Activated CD4-positive, alpha-beta T cell treated with anti-CD3 and anti-CD28 coated beads, Interleukin-2, amount 50 U/mL, for 24 hours (primary cell): ENCODE results near the gene RNU1-4.
"Not testable (repeated sequence)": the region's sequence is repeated elsewhere in the genome, so short reads cannot be mapped to it uniquely, and the experiment has no call there.

Experiments
- DNase-seq, 2 donors: peaks; one replicate each; pipeline ENCODE4 v3.0.0-alpha.2; 2020; ENCODE audit warnings: low read depth in 1 of 2, low spot score in 1 of 2

The RNU1-4 gene

GRCh38 chr1:16708704-16709103, 31.6 kb upstream of the RNU1-4 start:
- not testable (repeated sequence) for DNase-seq

GRCh38 chr1:16709659-16710087, 30.6 kb upstream of the RNU1-4 start:
- DNase-seq = not testable (repeated sequence)

GRCh38 chr1:16710618-16711017, 29.7 kb upstream of the RNU1-4 start:
- DNase-seq = not testable (repeated sequence)

- DNase-seq = not testable (repeated sequence)
Measured at GRCh38 chr1:16712131-16712530, 28.2 kb upstream of the RNU1-4 start.

GRCh38 chr1:16712582-16712981, 27.7 kb upstream of the RNU1-4 start:
- not testable (repeated sequence) for DNase-seq

GRCh38 chr1:16712984-16713383, 27.3 kb upstream of the RNU1-4 start:
- not testable (repeated sequence) for DNase-seq

- not testable (repeated sequence) for DNase-seq
Measured at GRCh38 chr1:16713480-16713879, 26.8 kb upstream of the RNU1-4 start.

- DNase-seq = no peak
Measured at GRCh38 chr1:16716691-16717335, 23.5 kb upstream of the RNU1-4 start.

GRCh38 chr1:16717336-16718098, 22.8 kb upstream of the RNU1-4 start:
- no peak for DNase-seq

GRCh38 chr1:16718099-16718907, 22.0 kb upstream of the RNU1-4 start:
- not testable (repeated sequence) for DNase-seq

- no peak for DNase-seq
Measured at GRCh38 chr1:16718908-16719533, 21.3 kb upstream of the RNU1-4 start.

- no peak for DNase-seq
Measured at GRCh38 chr1:16719571-16720350, 20.6 kb upstream of the RNU1-4 start.

- DNase-seq = no peak
Measured at GRCh38 chr1:16720351-16721223, 19.7 kb upstream of the RNU1-4 start.

GRCh38 chr1:16721871-16722641, 18.3 kb upstream of the RNU1-4 start:
- DNase-seq = no peak

- no peak for DNase-seq
Measured at GRCh38 chr1:16724718-16725438, 15.4 kb upstream of the RNU1-4 start.

GRCh38 chr1:16725439-16726245, 14.7 kb upstream of the RNU1-4 start:
- DNase-seq = not testable (repeated sequence)
